Trophoblast cell (in vitro differentiated cells and primary cell): Measurements from ENCODE around the gene GRIN3A.

Experiments
- DNase-seq, 2 donors: peaks; one replicate each; pipeline ENCODE4 v3.0.0-alpha.2; 2016
- H2AFZ ChIP-seq: 2 replicates; pipeline ENCODE4 v1.6.1; 2013; ENCODE audit warnings: low read length, moderate library complexity, mild to moderate bottlenecking; ENCODE audit not compliant: insufficient read depth, poor library complexity
- H2AK5ac ChIP-seq: 2 replicates; pipeline ENCODE4 v1.6.1; 2013; ENCODE audit warnings: mild to moderate bottlenecking, low read length
- H2BK120ac ChIP-seq: 2 replicates; pipeline ENCODE4 v1.6.1; 2013; ENCODE audit warnings: low read length, mild to moderate bottlenecking, moderate library complexity; ENCODE audit not compliant: insufficient read depth, poor library complexity
- H2BK12ac ChIP-seq: 2 replicates; pipeline ENCODE4 v1.6.1; 2013; ENCODE audit warnings: mild to moderate bottlenecking, low read length, moderate library complexity
- H2BK5ac ChIP-seq: 2 replicates; pipeline ENCODE4 v1.6.1; 2013; ENCODE audit warnings: low read length, low read depth, moderate library complexity, mild to moderate bottlenecking; ENCODE audit not compliant: poor library complexity
- H3K14ac ChIP-seq: 2 replicates; pipeline ENCODE4 v1.6.1; 2013; ENCODE audit warnings: mild to moderate bottlenecking, low read length
- H3K18ac ChIP-seq: 2 replicates; pipeline ENCODE4 v1.6.1; 2013; ENCODE audit warnings: mild to moderate bottlenecking, low read length
- H3K23ac ChIP-seq: 2 replicates; pipeline ENCODE4 v1.6.1; 2013; ENCODE audit warnings: low read length
- H3K27ac ChIP-seq: 2 replicates; pipeline ENCODE4 v1.5.1; 2013; ENCODE audit warnings: low read depth, mild to moderate bottlenecking, inconsistent platforms, low read length, moderate library complexity
- H3K27me3 ChIP-seq: 2 replicates; pipeline ENCODE4 v1.6.1; 2013; ENCODE audit warnings: inconsistent platforms, mild to moderate bottlenecking, low read length, moderate library complexity; ENCODE audit not compliant: insufficient read depth
- H3K36me3 ChIP-seq, 2 experiments: 1 replicate in 1 of 2; 2 replicates in 1 of 2; pipeline ENCODE4 v1.6.1; 2013; ENCODE audit warnings: low read length in 2 of 2, mild to moderate bottlenecking in 2 of 2, moderate library complexity in 1 of 2; ENCODE audit not compliant: insufficient read depth in 2 of 2, control insufficient read depth in 1 of 2
- H3K4ac ChIP-seq: 2 replicates; pipeline ENCODE4 v1.6.1; 2013; ENCODE audit warnings: low read depth, mild to moderate bottlenecking, low read length, moderate library complexity
- H3K4me1 ChIP-seq, 2 experiments: 1 replicate in 1 of 2; 2 replicates in 1 of 2; pipeline ENCODE4 v1.6.1; 2013; ENCODE audit warnings: low read length in 2 of 2, mild to moderate bottlenecking in 2 of 2, moderate library complexity in 1 of 2; ENCODE audit not compliant: insufficient read depth in 2 of 2, control insufficient read depth in 1 of 2
- H3K4me2 ChIP-seq: 2 replicates; pipeline ENCODE4 v1.6.1; 2013; ENCODE audit warnings: inconsistent platforms, mild to moderate bottlenecking, low read length, moderate library complexity
- H3K4me3 ChIP-seq: 2 replicates; pipeline ENCODE4 v1.5.1; 2013; ENCODE audit warnings: mild to moderate bottlenecking, low read depth, low read length, inconsistent platforms
- H3K79me1 ChIP-seq: one replicate; pipeline ENCODE4 v1.6.1; 2013; ENCODE audit warnings: low read length
- H3K79me2 ChIP-seq: 2 replicates; pipeline ENCODE4 v1.6.1; 2013; ENCODE audit warnings: low read length, mild to moderate bottlenecking; ENCODE audit not compliant: control insufficient read depth, insufficient read depth, poor library complexity
- H3K9ac ChIP-seq: 2 replicates; pipeline ENCODE4 v1.6.1; 2013; ENCODE audit warnings: mild to moderate bottlenecking, low read length
- H3K9me3 ChIP-seq: 2 replicates; pipeline ENCODE4 v1.6.1; 2013; ENCODE audit warnings: low read depth, mild to moderate bottlenecking, control low read depth, inconsistent platforms, low read length; ENCODE audit not compliant: insufficient read depth
- H4K12ac ChIP-seq: 2 replicates; pipeline ENCODE4 v1.6.1; 2013; ENCODE audit warnings: low read depth, mild to moderate bottlenecking, low read length, moderate library complexity
- H4K8ac ChIP-seq: 2 replicates; pipeline ENCODE4 v1.6.1; 2013; ENCODE audit warnings: low read depth, mild to moderate bottlenecking, low read length, moderate library complexity
- H4K91ac ChIP-seq: one replicate; pipeline ENCODE4 v1.6.1; 2013; ENCODE audit warnings: low read depth, mild to moderate bottlenecking, low read length, moderate library complexity
- WGBS: extraction: QIAGEN DNeasy Blood & Tissue Kit; methylation state at CpG from one replicate; pipeline ENCODE4 v1.1.7; 2013; ENCODE audit warnings: missing lambda C conversion rate; ENCODE audit not compliant: insufficient read length, insufficient coverage; ENCODE audit errors: extremely low coverage; 5-methylcytosine and 5-hydroxymethylcytosine counted together

The GRIN3A gene

GRCh38 chr9:101586651-101587050, 151.8 kb downstream of the GRIN3A start:
- Histone ChIP-seq H2AK5ac (no peak overlapping the region), H3K27me3 (no peaks in the 10 kb centered on the region), H3K27ac (no peak overlapping the region), H3K4me3 (no peak overlapping the region), H2BK12ac (no peak overlapping the region), H3K14ac (no peak overlapping the region), H3K18ac (no peak overlapping the region), H3K9ac (no peak overlapping the region), H4K8ac (no peak overlapping the region), H4K12ac (no peak overlapping the region), H3K79me1 (no peaks in the 10 kb centered on the region), H3K4ac (no peak overlapping the region), H3K36me3 (no peaks in the 10 kb centered on the region), H2BK120ac (no peak overlapping the region), H3K23ac (no peak overlapping the region), H2BK5ac (no peak overlapping the region), H2AFZ (no peak overlapping the region), H3K79me2 (no peaks in the 10 kb centered on the region), H4K91ac (no peak overlapping the region), H3K4me1 (no peaks in the 10 kb centered on the region), H3K9me3 (no peaks in the 10 kb centered on the region), H3K4me2 (no peak overlapping the region)
- no CpG with 5 or more reads among the region's 5 CpGs for WGBS
- no peak for DNase-seq

DNA sequence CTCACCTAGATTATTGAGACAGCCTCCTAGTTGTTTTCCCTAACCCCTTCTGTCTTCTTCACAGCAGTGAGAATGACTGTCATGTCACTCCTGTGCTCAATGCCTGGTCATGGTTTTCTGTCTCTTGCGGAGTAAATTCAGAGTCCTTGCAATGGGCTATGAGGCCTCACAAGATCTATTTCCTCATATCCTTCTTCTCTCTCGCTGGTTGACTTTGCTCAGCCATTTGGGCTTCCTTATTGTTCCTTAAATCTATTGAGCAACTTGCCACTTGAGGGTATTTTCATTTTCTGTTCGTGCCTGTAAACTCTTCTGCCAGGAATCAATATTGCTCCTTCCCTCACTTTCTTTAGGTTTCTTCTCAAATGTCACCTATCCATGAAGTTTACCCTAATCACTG, 152.7 kb downstream of the GRIN3A start:
- Histone ChIP-seq H2BK5ac (no peak overlapping the region), H3K4me3 (no peak overlapping the region), H2BK12ac (no peak overlapping the region), H3K14ac (no peak overlapping the region), H3K36me3 (no peaks in the 10 kb centered on the region), H3K79me1 (no peaks in the 10 kb centered on the region), H3K18ac (no peak overlapping the region), H4K8ac (no peak overlapping the region), H3K9ac (no peak overlapping the region), H3K4ac (no peak overlapping the region), H2AK5ac (no peak overlapping the region), H2AFZ (no peak overlapping the region), H3K9me3 (no peaks in the 10 kb centered on the region), H3K23ac (no peak overlapping the region), H3K4me1 (no peaks in the 10 kb centered on the region), H2BK120ac (no peak overlapping the region), H4K91ac (no peak overlapping the region), H3K79me2 (no peaks in the 10 kb centered on the region), H3K4me2 (no peak overlapping the region), H4K12ac (no peak overlapping the region), H3K27me3 (no peaks in the 10 kb centered on the region), H3K27ac (no peak overlapping the region)
- WGBS = no CpG with 5 or more reads among the region's 3 CpGs
- peak in 1 of 2 donors; percentile 12 for DNase-seq

DNA sequence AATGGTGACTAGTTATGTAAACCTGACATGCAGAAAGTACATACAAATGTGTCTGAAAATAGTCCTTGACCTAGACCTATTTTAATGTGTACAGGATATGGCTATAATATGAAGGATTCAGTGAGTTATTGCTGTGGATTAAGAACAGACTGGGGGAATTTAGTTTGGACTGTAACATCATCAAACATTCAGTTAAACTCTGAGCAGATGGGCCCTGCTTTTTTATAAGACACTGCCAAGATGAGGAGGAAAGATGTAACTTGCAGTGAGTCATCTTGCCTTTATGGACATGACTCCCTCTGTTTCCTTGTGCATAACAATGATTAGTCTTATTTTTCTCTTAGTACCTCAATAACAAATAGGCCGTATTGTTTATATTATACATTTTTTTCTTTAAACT, 155.9 kb downstream of the GRIN3A start:
- no peaks in the 10 kb centered on the region for H3K79me1 ChIP-seq
- no peak overlapping the region for H3K23ac ChIP-seq
- no peak overlapping the region for H2AK5ac ChIP-seq
- no CpG with 5 or more reads among the region's 1 CpG for WGBS
- no peak overlapping the region for H2AFZ ChIP-seq
- DNase-seq = no peak
- H3K9me3 ChIP-seq = no peaks in the 10 kb centered on the region
- no peak overlapping the region for H4K8ac ChIP-seq
- no peak overlapping the region for H2BK120ac ChIP-seq
- H4K91ac ChIP-seq = no peak overlapping the region
- H2BK5ac ChIP-seq = no peak overlapping the region
- no peaks in the 10 kb centered on the region for H3K4me1 ChIP-seq
- H3K18ac ChIP-seq = no peak overlapping the region
- no peaks in the 10 kb centered on the region for H3K79me2 ChIP-seq
- H3K36me3 ChIP-seq = no peaks in the 10 kb centered on the region
- no peak overlapping the region for H3K14ac ChIP-seq
- no peak overlapping the region for H3K4me2 ChIP-seq
- H3K4me3 ChIP-seq = no peak overlapping the region
- no peaks in the 10 kb centered on the region for H3K27me3 ChIP-seq
- no peak overlapping the region for H3K27ac ChIP-seq
- H2BK12ac ChIP-seq = no peak overlapping the region
- no peak overlapping the region for H4K12ac ChIP-seq
- H3K4ac ChIP-seq = no peak overlapping the region
- no peak overlapping the region for H3K9ac ChIP-seq

GRCh38 chr9:101579711-101580545, 158.5 kb downstream of the GRIN3A start:
- Histone ChIP-seq H3K27me3 (peaks cover 2% of the 10 kb centered on the region), H3K4me3 (no peak overlapping the region), H3K14ac (no peak overlapping the region), H3K18ac (no peak overlapping the region), H3K79me1 (no peaks in the 10 kb centered on the region), H3K9me3 (no peaks in the 10 kb centered on the region), H2BK120ac (no peak overlapping the region), H3K4ac (no peak overlapping the region), H3K79me2 (no peaks in the 10 kb centered on the region), H2BK5ac (no peak overlapping the region), H3K36me3 (no peaks in the 10 kb centered on the region), H4K91ac (no peak overlapping the region), H3K4me2 (no peak overlapping the region), H4K12ac (no peak overlapping the region), H2BK12ac (no peak overlapping the region), H3K23ac (no peak overlapping the region), H3K27ac (no peak overlapping the region), H3K9ac (no peak overlapping the region), H2AK5ac (no peak overlapping the region), H2AFZ (no peak overlapping the region), H4K8ac (no peak overlapping the region), H3K4me1 (no peaks in the 10 kb centered on the region)
- no peak for DNase-seq
- WGBS = no CpG with 5 or more reads among the region's 6 CpGs
